GM19023 (cell line): Measurements from ENCODE around the gene NCBP3.

ENCODE experiments used
- ATAC-seq: cut with Tn5 transposase; IDR thresholded peaks from one replicate; pipeline ENCODE4 v1.9.1; 2021; ENCODE audit warnings: mild to moderate bottlenecking, moderate library complexity; ENCODE audit not compliant: unreplicated experiment

NCBP3 gene, protein sequence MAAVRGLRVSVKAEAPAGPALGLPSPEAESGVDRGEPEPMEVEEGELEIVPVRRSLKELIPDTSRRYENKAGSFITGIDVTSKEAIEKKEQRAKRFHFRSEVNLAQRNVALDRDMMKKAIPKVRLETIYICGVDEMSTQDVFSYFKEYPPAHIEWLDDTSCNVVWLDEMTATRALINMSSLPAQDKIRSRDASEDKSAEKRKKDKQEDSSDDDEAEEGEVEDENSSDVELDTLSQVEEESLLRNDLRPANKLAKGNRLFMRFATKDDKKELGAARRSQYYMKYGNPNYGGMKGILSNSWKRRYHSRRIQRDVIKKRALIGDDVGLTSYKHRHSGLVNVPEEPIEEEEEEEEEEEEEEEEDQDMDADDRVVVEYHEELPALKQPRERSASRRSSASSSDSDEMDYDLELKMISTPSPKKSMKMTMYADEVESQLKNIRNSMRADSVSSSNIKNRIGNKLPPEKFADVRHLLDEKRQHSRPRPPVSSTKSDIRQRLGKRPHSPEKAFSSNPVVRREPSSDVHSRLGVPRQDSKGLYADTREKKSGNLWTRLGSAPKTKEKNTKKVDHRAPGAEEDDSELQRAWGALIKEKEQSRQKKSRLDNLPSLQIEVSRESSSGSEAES

DNA sequence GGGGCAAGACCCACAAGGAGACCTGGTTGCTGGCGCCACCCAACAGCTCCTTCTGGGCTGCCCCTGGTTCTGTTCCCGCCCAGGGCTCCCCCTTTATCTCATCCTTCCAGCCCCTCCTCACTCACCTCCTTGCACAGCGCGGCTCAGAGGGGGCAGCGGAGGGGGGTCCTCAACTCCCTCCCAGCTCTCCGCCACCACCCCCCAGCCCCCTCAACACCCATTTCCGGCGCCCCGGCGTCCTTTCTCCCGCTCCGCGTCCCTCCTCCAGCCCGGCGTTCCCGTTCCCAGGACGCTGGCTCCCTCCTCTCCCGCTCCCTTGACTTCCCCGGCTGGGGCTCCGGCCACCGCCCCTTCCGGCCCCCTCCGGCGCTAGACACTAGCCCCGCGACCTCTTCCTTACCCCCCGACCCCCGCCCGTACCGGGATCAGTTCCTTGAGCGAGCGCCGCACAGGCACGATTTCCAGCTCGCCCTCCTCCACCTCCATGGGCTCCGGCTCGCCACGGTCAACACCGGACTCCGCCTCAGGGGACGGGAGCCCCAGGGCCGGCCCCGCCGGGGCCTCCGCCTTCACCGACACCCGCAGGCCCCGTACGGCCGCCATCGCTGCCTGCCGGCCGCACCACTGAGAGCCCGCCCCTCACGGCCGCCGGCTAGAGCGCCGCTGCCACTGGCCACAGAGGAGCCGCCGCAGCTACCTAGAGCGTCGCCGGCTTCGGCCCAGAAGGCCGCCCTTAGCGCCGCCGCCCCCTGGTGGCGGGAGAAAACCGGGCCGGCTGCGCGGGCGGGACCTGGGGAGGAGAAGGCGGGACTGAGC, at the start of gene NCBP3:
Gene NCBP3, minus strand, starts transcription at position 626 of the 816 bp plus-strand sequence. Its CDS starts 23 bp downstream, at position 603.
- ATAC-seq, result peak; percentile 86

- ATAC-seq, result no peak
Measured at GRCh38 chr17:3895354-3895753, 49.3 kb upstream of the NCBP3 start.

DNA sequence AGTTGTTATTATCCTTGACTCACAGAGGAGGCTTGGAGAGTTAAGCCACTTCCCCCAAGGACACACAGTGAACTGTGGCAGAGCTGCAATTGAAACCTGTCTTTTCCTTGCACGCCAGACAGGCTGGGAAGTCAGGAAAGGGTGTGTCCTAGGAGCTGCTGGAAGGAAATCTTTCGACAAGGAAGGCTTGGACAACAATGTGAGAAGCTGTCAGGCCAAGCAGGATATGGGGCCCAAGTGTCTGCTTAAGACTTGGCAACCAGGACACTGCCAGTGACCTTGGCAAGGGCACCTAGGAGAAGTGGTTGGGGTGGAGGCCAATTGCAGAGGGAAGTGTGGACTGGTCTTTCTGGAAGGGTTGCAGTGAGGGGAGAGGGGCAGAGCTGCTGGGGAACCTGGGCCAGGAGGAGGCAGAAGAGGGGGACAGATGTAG, 48.9 kb upstream of the NCBP3 start:
- no peak for ATAC-seq

GRCh38 chr17:3894188-3894587, 48.1 kb upstream of the NCBP3 start:
- no peak for ATAC-seq

DNA sequence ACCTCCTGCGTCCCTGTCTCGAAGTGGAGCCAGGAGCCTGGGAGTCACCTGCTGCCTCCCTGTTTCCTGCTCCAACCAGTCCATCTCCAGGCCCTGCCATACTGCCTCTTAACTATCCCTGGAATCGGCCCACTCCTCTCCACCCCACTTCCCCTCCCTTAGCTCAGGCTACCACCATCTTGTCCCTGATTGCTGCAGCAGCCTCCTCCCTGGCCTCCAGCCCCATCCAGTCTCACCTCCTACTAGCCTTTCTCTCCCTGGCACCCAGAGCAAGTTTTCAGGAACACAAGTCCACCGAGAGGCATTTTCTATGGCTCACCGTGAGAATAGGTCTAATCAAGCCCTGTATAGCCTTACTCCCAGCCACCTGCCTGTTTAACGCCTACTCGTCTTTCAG, 47.7 kb upstream of the NCBP3 start:
- ATAC-seq, result no peak

DNA sequence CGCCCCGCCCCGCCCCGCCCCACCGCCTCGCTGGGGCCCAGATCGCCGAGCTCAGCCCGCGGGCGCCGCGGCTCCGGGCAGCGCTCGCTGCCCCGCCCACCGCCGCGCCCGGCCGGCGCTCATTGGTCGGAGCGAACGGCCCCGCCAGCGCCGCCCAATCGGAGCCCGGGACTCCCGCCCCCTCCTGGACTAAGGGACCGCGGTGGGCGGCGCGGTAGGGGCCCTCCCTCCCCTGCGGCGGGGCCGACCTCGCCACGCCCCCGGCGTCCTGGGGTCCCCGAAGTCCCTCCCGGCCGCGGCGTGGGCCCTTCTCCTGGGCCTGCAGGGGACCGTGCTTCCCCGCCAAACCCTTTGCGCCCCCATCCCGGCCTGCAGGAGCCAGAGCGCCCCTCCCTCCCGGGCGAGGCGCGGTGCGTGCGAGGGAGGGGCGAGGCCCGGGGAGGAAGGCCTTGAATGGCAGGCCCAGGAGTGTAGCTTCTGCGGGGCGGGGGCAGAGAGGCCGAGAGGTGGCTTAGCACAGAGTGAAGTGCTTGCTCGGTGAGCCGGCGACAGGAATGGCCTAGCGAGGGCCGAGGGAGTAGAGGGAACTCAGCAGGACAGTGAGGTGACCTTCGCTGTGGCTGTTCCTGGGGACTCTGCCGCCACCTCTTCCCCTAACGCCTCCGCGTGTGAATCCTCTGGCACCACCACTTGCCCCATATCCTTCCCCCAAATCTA, 47.1 kb upstream of the NCBP3 start, which contains the start of gene CAMKK1:
Gene CAMKK1, minus strand, starts transcription at position 51 of the 717 bp plus-strand sequence. CDS start 7,366 bp downstream, outside the sequence.
- ATAC-seq, result peak; percentile 82

- peak; percentile 12 for ATAC-seq
Measured at GRCh38 chr17:3892095-3892998, 46.3 kb upstream of the NCBP3 start.

DNA sequence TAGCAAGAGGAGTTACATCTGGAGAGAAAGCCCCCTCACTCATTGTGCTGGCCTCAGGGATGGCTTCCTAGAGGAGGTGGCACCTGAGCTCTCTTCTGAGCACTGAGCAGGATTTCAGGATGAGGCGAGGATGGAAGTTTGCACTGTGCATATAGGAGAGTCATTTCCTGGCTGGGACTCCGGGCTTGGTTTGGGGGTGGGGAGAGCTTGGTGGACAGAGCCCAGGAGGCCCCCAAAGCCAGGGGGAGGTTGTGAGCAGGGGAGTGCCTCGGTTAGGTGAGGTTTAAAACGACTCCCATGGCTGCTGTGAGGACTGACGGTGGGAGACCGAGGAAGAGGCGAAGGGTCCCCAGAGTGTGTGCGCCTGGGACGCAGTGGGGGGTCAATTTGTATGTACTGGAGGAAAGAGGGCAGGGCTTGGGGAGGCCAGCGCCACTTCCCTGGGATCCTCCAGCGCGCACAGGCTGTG, 45.6 kb upstream of the NCBP3 start:
- ATAC-seq, result no peak

GRCh38 chr17:3890878-3891219, 44.8 kb upstream of the NCBP3 start:
- no peak for ATAC-seq

DNA sequence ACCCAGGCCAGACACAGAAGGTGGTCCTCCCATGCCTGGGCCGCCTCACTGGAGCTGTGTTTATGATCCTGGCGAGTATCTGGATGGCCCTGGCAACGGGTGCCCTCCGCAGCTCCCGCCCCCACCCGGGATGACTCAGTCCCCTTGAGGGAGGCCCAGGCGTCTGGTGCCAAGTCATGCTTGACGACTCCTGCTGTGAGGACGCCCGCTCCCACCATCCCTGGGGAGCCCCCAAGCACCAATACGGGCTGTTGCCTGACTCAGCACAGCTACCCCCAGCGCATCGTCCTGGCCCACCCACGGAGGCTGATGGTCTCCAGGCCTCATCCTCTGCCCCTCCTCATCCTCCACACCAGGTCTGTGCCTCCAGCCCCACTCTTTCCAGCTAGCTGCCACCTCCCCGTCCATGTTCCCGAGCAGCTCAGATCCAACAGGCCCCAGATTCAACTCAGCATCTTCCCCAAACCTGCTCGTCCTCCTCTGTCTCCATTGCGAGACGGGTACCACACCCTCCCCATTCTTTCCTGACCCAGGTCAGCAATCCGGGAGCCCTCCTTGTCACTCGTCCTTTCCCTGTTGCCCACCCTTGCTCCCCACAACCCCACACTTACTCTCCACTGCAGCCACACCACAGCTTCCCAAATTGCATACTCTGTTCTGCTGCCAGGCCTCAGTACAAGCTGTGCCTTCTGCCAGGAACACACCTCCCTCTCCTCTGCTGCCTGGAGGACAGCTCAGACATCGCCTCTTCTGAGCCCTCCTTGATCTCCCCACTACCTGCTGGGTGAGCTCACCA, 44.2 kb upstream of the NCBP3 start:
- no peak for ATAC-seq

DNA sequence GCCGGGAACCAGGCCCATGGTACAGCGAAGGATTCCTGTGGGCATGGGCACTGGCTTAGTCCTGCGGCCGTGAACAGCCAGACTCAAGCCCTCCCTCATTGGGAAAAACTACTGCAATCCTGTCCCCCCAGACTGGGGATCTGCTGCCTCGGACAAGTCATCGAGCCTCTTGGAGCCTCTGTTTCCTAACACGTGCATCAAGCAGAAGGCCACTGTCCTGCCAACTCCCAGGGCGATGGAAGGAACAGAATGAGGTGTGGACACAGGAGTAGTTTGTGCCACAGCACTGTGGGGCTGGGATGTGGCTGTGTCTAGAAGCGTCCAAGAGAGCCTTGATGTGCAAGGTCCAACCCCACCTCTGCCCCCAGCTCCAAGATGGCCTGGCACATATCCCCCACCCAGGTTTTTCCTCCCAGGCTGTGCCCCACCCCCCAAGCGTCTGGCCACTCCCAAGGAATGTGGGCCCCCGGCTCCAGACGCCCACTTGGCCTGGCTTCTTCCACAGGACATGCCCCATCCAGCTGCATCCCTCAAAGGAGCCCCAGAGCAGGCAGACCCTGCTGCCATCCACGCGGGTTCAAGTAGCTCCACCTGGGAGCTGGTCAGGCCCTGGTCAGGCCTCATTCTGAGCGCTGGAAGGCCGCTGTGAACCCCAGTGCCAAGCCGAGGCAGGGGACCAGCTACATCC, 43.4 kb upstream of the NCBP3 start:
- no peak for ATAC-seq

DNA sequence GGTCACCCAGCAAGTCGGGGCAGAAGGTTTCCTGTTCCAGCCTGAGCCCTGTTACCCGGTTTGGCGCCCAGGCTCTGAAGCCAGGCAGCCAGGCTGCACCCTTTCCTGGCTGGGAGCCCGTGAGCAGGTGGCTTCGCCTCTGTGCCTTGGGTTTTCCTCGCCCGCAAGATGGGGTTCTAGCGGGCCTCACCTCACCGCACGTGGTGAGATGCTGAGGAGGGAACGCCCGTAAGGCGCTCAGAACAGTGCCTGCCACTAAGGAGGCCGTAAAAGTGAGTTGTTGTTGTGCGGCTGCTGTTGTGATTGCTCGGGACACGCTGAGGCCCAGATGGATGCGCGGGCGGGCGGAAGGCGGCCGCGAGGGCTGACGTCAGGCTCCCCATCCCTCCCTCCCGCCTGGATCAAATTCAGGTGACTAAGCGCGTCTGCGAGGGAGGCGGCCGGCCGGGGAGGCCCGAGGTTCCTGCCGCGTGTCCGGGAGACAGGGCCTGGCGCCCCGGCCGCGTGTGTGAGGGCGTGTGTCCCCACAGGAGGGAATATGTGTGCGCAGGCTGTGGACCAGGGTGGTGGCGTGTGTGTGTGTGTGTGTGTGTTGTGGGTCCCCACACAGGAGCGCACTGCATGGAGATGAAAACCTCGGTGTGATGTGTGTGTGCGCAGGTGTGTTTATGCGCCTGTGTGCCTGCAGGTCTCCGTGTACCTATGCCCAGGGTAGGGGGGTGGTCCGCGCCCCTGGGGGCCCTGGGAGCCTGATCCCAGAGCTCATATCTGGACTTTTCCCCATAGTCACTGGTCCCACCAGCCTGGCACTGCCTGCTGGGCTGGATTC, 42.5 kb upstream of the NCBP3 start:
- ATAC-seq, result no peak

DNA sequence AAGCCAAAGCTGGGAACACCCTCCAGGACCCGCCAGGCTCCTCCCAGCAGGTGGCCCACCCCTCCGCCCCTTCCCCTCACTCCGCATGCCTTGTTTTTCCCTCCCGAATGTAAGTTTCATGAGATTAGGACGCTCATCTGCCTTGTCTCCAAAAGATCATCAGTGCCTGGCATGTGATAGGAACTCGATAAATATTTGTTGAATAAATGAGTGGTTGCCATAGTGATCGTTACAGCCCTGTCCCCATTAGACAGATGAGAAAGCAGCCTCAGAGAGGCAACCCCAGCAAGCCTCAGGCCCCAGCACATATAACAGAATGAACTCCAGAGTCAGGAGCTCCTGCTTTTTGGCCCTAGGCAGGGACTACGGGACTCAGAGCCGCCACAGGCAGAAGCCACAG, 41.8 kb upstream of the NCBP3 start:
- ATAC-seq, result no peak

DNA sequence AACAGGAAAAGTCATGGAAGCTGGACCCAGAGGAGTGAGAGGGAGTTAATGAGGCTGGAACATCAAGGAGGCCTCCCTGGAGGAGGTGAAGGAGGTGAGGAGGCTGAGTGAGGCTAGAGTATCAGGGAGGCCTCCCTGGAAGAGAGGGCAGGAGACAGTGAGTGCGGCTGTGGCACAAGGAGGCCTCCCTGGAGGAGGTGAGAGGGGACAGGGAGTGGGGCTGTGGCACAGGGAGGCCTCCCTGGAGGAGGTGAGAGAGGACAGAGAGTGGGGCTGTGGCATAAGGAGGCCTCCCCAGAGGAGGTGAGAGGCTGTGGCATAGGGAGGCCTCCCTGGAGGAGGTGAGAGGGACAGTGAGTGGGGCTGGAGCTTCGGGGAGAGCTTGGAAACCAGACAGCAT, 41.3 kb upstream of the NCBP3 start:
- no peak for ATAC-seq

DNA sequence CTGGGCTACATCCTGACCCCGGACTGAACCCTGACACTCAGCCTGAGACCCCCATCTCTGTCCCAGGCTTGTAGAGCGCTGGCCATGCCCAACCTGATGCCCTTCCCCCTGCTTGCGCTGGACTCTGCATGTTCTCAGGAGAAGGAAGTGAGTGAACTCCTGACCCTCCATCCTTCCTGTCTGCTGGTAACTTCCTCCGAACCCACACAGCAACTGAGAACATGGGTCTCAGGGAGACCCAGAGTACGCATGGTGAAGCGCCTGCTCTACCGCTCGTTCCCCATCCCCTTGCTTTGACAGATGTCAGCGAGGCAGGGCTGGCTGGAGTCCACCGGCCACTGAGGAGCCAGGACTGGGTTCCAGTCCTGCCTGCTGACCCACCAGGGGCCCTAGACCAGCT, 40.7 kb upstream of the NCBP3 start:
- ATAC-seq, result no peak

DNA sequence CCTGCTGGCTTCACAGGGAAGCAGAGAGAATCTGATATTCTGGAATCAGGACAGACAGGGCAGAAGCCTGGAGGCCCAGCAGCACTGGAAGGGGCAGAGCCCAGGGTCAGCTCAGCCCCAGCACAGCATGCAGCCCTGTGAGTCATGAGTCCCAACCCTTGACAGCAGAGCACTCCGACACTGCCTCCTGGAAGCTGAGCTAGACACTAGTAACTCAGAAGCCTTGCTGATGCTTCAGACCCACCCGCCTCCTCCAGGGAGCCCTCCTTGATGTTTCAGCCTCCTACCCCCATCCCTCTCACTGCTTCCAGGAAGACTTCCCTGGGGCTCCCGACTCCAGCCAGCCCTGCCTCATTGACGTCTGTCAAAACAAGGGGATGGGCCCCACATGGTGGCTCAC, 39.9 kb upstream of the NCBP3 start:
- ATAC-seq, result no peak

GRCh38 chr17:3885271-3885670, 39.2 kb upstream of the NCBP3 start:
- ATAC-seq, result no peak

DNA sequence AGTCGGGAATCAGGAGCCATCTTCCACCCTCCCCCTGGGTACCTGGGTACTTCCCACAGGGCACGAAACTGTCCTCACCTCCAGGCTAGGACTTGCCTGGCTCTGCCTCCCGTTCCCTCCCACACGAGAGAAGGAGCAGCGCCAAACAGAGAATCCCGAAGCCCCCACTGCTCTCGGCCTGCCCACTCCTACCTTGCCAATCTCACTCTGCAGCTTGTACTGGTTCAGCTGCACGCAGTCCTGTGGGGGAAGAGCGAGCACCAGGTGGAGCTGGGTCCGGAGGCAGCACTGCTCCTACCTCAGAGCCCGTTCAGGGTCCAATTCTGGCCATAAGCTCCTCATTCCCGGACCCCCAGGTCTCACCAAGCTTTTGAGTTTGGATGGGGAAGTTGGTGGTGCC, 38.1 kb upstream of the NCBP3 start:
- no peak for ATAC-seq
